ENCODE measurements around the gene EI24. TPM values are rescaled to one million over a fixed set of nuclear protein-coding genes. Genes with fewer than 3 reads are reported as not detected.
A peak's percentile ranks its signal among the peaks of the same experiment; 100 is the strongest.
"Not testable (repeated sequence)": the region's sequence is repeated elsewhere in the genome, so short reads cannot be mapped to it uniquely, and the experiment has no call there.

EI24 gene
- 176 and 186 TPM in 2 replicates for total RNA-seq (2014; rRNA removed; shearing (Covaris generic))

DNA sequence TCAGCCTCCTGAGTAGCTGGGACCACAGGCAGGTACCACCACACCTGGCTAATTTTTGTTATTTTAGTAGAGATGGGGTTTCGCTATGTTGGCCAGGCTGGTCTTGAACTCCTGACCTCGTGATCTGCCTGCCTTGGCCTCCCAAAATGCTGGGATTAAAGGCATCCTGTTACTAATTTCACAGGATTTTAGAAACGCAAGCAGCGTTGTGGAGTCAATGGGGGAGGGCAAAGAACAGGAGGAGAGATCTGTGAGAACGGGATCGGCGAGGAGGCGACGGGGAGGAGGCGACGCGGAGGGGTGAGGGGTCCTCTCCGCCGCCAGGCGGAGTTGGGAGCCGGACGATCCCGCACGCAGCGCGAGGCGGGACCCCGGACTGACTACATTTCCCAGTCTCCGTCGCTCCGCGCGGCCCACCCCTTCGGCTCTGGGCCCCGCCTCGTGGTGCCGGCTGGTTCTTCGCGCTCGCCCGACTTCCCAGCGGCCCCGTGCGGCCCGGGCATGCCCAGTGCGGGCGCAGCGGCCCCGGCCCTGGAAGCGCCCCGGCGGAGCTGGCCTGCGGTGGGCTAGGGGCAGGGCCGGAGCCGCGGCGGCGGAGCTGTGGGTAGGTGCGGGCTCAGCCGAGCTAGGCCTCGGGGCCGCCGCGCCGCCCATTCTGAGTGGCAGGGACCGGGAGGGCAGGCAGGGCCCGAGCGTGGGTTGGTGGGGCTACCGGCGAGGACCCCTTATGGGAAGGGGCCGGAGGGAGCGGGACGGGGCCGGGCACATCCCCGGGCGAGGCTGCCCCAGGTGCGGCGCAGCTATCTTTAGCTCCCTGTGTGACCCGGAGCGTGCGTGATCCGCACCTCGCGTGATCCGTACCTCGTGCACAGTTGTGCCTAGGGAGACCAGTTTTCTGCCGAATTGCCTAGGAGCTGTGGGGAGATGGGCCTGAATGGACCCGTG lies at the start of gene EI24:
TSS of gene EI24 (plus strand) at position 508 of the 945 bp plus-strand sequence. CDS start 3,051 bp downstream, outside the sequence.
- peak; percentile 85 for DNase-seq (ENCODE audit: low spot score)

DNA sequence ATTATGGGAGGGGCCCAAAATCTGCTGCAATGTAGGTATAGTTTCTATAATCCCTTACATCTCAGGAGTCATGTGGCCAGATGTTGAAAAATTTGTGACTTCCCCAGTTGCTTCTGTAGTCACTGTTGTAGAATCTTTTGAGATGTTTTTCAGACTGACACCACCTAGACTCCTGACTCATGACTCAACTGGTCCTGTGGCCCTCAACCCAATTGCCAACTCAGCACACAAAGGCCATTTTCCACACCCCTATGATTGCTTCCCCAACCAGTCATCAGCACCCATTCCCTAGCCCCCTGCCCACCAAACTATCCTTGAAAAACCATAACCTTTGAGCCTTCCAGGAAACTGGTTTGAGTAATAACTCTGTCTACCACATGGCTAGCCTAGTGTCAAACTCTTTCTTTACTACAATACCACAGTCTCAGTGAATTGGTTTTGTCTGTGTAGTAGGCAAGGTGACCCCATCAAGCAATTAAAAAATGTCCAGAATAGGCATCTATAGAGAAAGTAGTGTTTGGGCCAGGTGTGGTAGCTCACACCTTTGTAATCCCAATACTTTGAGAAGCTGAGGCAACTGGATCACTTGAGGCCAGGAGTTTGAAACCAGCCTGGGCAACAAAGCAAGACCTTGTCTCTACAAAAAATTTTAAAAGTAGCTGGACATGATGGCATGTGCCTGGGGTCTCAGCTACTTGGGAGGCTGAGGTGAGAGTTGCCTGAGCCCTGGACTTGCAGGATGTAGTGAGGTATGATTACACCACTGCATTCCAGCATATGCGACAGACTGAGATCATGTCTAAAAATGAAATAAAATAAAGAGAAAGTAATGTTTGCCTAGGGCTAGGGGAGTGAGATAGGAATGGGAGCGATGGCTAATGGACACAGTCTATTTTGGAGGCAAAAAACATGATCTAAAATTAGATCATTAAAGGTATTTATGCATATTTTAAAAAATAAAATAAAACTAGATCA lies 49.1 kb upstream of the EI24 start:
- DNase-seq (ENCODE audit: low spot score): no peak

- DNase-seq (ENCODE audit: low spot score): no peak
Observed at GRCh38 chr11:125525303-125525702, 44.0 kb upstream of the EI24 start.

DNA sequence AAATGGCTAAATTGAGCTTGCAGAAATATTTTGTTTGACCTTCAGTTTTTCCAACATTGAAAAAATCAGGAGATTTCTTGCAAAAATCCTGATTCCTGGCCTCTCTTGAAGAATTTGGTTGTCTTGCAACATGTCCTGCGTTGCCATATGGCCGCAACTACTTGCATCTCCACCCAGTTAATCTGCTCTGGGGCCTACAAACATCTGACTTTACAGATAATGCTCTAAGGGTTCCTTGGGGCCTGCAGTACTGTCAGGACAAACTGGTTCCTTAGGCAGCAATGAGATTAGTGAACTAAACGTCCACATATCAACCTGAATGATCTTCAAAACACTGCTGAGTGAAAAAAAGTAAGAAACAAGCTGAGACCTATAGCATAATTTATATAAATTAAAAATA lies 36.6 kb upstream of the EI24 start:
- no peak for DNase-seq (ENCODE audit: low spot score)

DNA sequence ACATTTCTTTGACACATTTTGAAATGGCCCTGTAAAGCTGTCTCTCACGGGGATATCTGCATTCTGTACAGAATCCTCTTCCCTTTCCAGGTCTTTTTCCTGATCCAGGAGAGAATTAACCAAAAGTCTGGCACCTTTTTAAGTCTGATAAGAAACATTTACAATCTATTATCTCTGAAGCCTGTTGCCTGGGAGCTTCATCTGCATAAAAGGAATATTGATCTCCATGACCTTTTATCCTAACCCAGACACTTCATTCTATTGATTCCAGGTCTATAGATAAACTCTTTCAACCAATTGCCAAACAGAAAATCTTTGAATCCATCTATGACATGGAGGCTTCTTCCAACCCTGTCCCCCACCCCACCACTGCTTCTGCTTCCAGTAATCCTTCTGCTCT lies 33.7 kb upstream of the EI24 start:
- DNase-seq (ENCODE audit: low spot score): no peak

- not testable (repeated sequence) for DNase-seq (ENCODE audit: low spot score)
Observed at GRCh38 chr11:125536834-125537233, 32.4 kb upstream of the EI24 start.

GRCh38 chr11:125542709-125543108 lies 26.6 kb upstream of the EI24 start:
- DNase-seq (ENCODE audit: low spot score): no peak

DNA sequence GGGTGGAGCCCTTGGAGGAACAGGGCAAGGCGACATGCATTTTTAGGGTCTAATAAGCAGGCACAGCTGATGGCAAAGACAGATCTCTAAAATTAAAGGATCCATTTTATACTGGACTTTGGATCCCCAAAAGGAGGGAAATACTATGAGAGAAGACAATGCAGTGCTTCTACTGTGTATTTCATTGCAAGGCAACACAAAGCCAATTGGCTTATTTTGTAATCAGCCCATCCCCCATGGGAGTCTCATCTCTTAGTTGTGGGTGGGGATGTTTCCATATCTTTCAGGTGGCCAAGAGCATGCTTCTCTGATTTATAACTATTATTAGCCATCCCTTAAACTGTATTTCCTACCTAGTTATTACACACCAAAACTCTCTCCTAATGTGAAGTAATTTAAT lies 18.5 kb upstream of the EI24 start:
- DNase-seq (ENCODE audit: low spot score): no peak

DNA sequence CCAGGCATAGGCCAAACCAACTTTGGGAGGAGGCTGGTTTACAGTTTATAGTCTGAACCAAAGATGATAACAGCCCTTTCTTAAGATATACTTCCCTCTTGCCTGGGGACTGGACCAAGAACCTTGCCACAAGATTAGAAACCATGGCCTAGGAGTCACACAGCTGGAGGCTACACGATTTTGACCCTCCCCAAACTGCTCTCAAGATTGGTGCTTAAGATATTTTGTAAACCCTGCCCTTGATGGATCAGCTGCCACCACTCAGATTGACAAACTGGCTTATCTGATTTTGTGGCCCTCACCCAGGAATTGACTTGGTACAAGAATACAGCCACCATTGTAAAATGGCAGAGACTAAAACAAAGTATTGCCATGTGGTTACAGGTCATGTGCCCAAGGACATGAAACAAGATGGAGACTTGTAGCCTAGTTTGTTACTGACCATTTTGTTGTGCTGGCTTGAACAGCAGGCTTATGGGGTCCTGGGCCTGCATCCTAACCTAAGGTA lies 17.4 kb upstream of the EI24 start:
- no peak for DNase-seq (ENCODE audit: low spot score)

- DNase-seq (ENCODE audit: low spot score): no peak
Observed at GRCh38 chr11:125552927-125553326, 16.4 kb upstream of the EI24 start.

- no peak for DNase-seq (ENCODE audit: low spot score)
Observed at GRCh38 chr11:125553357-125553756, 15.9 kb upstream of the EI24 start.

GRCh38 chr11:125554038-125554437 lies 15.2 kb upstream of the EI24 start:
- DNase-seq (ENCODE audit: low spot score): no peak

GRCh38 chr11:125559888-125560287 lies 9.4 kb upstream of the EI24 start:
- DNase-seq (ENCODE audit: low spot score): no peak

- DNase-seq (ENCODE audit: low spot score): no peak
Observed at GRCh38 chr11:125561924-125562323, 7.4 kb upstream of the EI24 start.

DNA sequence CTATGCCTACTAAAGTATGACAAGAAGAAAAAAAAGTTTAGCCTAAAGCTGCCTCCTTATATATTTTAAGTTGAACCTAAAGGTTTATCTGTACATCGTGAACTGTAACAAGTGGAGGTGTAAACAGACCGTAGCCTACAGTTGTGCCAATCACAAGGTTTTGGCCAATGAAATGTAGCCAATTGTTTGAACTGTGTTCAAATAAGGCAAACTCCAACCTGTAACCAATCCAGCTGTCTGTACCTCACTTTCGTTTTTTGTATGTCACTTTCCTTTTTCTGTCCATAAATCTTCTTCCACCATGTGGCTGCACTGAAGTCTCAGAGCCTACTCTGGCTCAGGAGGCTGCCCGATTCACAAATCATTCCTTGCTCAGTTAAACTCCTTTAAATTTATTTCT lies 6.8 kb upstream of the EI24 start:
- no peak for DNase-seq (ENCODE audit: low spot score)

GRCh38 chr11:125564357-125564756 lies 4.9 kb upstream of the EI24 start:
- DNase-seq (ENCODE audit: low spot score): no peak

DNA sequence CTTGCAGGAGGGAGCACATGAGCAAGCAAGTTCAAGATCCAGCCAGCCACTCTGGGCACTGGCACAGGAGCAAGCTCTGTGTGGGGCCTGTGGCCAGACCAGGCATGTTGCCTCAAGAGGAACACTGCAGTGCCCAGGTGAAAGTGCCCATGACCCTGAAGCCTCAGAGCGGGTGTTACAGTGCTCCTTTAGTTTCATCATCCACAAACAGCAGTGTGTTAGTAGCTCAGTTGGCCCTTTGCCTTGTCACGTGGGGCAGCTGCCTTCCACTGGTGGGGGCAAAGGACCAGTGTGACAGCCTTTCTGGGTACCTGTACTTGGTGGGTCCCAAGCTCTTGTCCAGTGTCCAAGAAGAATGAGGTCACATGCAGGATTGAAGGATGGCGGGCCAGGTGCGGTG lies 3.0 kb upstream of the EI24 start:
- DNase-seq (ENCODE audit: low spot score): no peak

DNA sequence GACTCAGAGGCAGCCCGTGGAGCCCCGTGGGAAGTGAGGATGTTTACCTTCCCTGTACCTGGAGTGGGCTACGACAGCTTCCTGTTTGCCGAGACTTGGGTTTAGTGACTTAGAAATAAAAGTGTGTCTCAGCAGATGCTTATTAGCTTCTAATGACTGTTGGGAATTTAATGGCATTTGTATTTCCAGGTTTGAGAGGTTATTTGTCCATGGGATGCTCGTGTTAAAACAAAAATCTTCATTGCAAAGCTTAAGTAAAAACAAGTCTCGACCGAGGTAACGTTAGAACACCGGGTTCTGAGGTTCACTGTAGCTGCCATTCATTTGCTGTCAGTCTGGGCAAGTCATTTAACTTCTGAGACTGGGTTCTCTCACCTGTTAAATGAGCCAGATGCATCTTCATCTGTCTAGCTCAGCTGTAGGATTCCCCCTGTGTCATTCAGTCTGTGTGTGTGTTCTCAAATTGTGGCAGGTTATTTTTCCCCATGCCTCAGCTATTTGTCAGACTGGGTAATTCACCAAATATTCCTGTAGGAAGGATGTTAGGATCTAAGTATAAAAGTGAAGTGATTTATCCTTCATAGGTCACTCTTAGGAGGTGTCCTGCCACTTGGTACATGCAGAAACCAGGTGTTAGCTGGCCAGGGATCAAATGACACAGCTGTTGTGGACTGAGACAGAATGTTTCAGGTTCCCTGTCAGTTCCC lies 791 bp downstream of the EI24 start:
- DNase-seq (ENCODE audit: low spot score): no peak

GRCh38 chr11:125570952-125571351 lies 1.7 kb downstream of the EI24 start:
- no peak for DNase-seq (ENCODE audit: low spot score)

GRCh38 chr11:125572916-125573315 lies 3.6 kb downstream of the EI24 start:
- no peak for DNase-seq (ENCODE audit: low spot score)

DNA sequence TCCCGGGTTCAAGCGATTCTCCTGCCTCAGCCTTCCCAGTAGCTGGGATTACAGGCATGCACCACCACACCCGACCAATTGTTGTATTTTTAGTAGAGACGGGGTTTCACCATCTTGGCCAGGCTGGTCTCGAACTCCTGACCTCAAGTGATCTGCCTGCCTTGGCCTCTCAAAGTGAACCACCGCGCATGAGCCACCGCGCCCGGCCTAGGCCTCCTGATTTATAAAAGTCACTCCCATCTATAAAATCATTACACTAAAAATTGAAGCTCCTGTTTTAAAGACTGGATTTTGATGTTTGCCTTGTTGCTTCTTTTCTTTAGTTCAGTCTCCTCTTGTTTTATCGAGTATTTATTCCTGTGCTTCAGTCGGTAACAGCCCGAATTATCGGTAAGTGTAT lies 7.9 kb downstream of the EI24 start:
- not testable (repeated sequence) for DNase-seq (ENCODE audit: low spot score)

- no peak for DNase-seq (ENCODE audit: low spot score)
Observed at GRCh38 chr11:125578783-125579182, 9.5 kb downstream of the EI24 start.
